ENCODE data around the gene C1orf105. TPM values are rescaled to one million over a fixed set of nuclear protein-coding genes. Genes with fewer than 3 reads are reported as not detected.
A peak's percentile ranks its signal among the peaks of the same experiment; 100 is the strongest.

Gene C1orf105
- total RNA-seq, 4 donors from 2014 or later = not detected

GRCh38 chr1:172394811-172395210, 25.7 kb upstream of the C1orf105 start:
- DNase-seq = no peak
- H3K27me3 ChIP-seq = no peaks in the 10 kb centered on the region
- 45 to 47% methylated on average over 5 of the region's 5 CpGs for WGBS, 2 donors
- H3K4me1 ChIP-seq = peaks cover 11 to 69% (median 20%) of the 10 kb centered on the region in 3 donors
- intact Hi-C loops (cut with DNase I) = loop anchor here (10.0 kb wide), 1 partner anchor 110 kb away; no protein-coding TSS in a partner anchor
- peak overlapping the region in 3 of 4 donors; percentile 51 to 64 (median 53) for H3K27ac ChIP-seq
- no peaks in the 10 kb centered on the region for H3K36me3 ChIP-seq
- TF ChIP-seq POLR2A (IDR thresholded peaks at IDR 0.05) = no peak
- no peak for TF ChIP-seq CTCF (IDR thresholded peaks at IDR 0.05)
- H3K9me3 ChIP-seq = no peaks in the 10 kb centered on the region
- H3K4me3 ChIP-seq = no peak overlapping the region

- Histone ChIP-seq H3K36me3 (no peaks in the 10 kb centered on the region), H3K27ac (no peak overlapping the region), H3K4me3 (no peak overlapping the region), H3K27me3 (no peaks in the 10 kb centered on the region), H3K9me3 (no peaks in the 10 kb centered on the region), H3K4me1 (peaks cover 9 to 66% (median 14%) of the 10 kb centered on the region in 3 donors)
- WGBS, 2 donors = 71 to 82% methylated on average over 3 of the region's 3 CpGs
- intact Hi-C loops (cut with DNase I) = loop anchor here (10.0 kb wide), 1 partner anchor 111 kb away; no protein-coding TSS in a partner anchor
- DNase-seq = no peak
- no peak for TF ChIP-seq CTCF (IDR thresholded peaks at IDR 0.05)
- no peak for TF ChIP-seq POLR2A (IDR thresholded peaks at IDR 0.05)
Measured at GRCh38 chr1:172395576-172395975, 24.9 kb upstream of the C1orf105 start.

- peak overlapping the region in 2 of 4 donors; percentile 2 to 83 for H3K27ac ChIP-seq
- TF ChIP-seq POLR2A (IDR thresholded peaks at IDR 0.05) (no peak), CTCF (IDR thresholded peaks at IDR 0.05) (no peak)
- no peaks in the 10 kb centered on the region for H3K9me3 ChIP-seq
- peaks cover 6 to 53% (median 6%) of the 10 kb centered on the region in 3 donors for H3K4me1 ChIP-seq
- intact Hi-C loops (cut with DNase I) = loop anchor here (10.0 kb wide), 1 partner anchor 112 kb away; no protein-coding TSS in a partner anchor
- no peaks in the 10 kb centered on the region for H3K27me3 ChIP-seq
- H3K36me3 ChIP-seq = no peaks in the 10 kb centered on the region
- DNase-seq = no peak
- 19 to 25% methylated on average over 3 of the region's 3 CpGs for WGBS, 2 donors
- no peak overlapping the region for H3K4me3 ChIP-seq
Measured at GRCh38 chr1:172397221-172397620, 23.3 kb upstream of the C1orf105 start.

GRCh38 chr1:172397633-172398032, 22.9 kb upstream of the C1orf105 start:
- Histone ChIP-seq H3K9me3 (no peaks in the 10 kb centered on the region), H3K4me1 (peaks cover 6 to 53% (median 6%) of the 10 kb centered on the region in 3 donors), H3K27ac (peak overlapping the region in 2 of 4 donors; percentile 66 to 83), H3K36me3 (no peaks in the 10 kb centered on the region), H3K4me3 (no peak overlapping the region), H3K27me3 (no peaks in the 10 kb centered on the region)
- intact Hi-C loops (cut with DNase I) = loop anchor here (10.0 kb wide), 1 partner anchor 113 kb away; no protein-coding TSS in a partner anchor
- no peak for TF ChIP-seq POLR2A (IDR thresholded peaks at IDR 0.05)
- TF ChIP-seq CTCF (IDR thresholded peaks at IDR 0.05) = no peak
- no peak for DNase-seq
- WGBS, 2 donors = 66 to 76% methylated on average over 2 of the region's 2 CpGs

GRCh38 chr1:172398193-172398592, 22.3 kb upstream of the C1orf105 start:
- DNase-seq = no peak
- Histone ChIP-seq H3K27me3 (no peaks in the 10 kb centered on the region), H3K4me1 (peaks cover 6 to 53% (median 6%) of the 10 kb centered on the region in 3 donors), H3K36me3 (no peaks in the 10 kb centered on the region), H3K9me3 (no peaks in the 10 kb centered on the region), H3K27ac (peak overlapping the region in 3 of 4 donors; percentile 66 to 83 (median 82)), H3K4me3 (no peak overlapping the region)
- intact Hi-C loops (cut with DNase I) = loop anchor here (10.0 kb wide), 1 partner anchor 113 kb away; no protein-coding TSS in a partner anchor
- WGBS, 2 donors = 61 to 87% methylated on average over 2 of the region's 2 CpGs
- TF ChIP-seq POLR2A (IDR thresholded peaks at IDR 0.05) = no peak
- no peak for TF ChIP-seq CTCF (IDR thresholded peaks at IDR 0.05)

Data from esophagus squamous epithelium (tissue), 5 donors.